Testis (tissue), 3 donors: Measurements from ENCODE around the gene ZNRF2. TPM values are rescaled to one million over a fixed set of nuclear protein-coding genes. Genes with fewer than 3 reads are reported as not detected.
"Not testable (repeated sequence)": the region's sequence is repeated elsewhere in the genome, so short reads cannot be mapped to it uniquely, and the experiment has no call there.

Experiments
- DNase-seq: peaks from one replicate; pipeline ENCODE4 v3.0.0-alpha.2; 2019
- H3K27ac ChIP-seq, 2 donors: fragments of 200-600 bp; sonication (generic); one replicate each; pipeline ENCODE4 v1.5.1; 2019
- H3K27me3 ChIP-seq: fragments of 200-600 bp; sonication (generic); one replicate; pipeline ENCODE4 v1.5.1; 2019
- H3K36me3 ChIP-seq: fragments of 200-600 bp; sonication (generic); one replicate; pipeline ENCODE4 v1.5.1; 2017; ENCODE audit warnings: low read depth; ENCODE audit errors: missing control alignments
- H3K4me1 ChIP-seq: fragments of 200-600 bp; sonication (generic); one replicate; pipeline ENCODE4 v1.5.1; 2019
- H3K4me3 ChIP-seq, 2 donors: fragments of 200-600 bp; sonication (generic); one replicate each; pipeline ENCODE4 v1.5.1; 2017 to 2019
- H3K9me3 ChIP-seq: fragments of 200-600 bp; sonication (generic); one replicate; pipeline ENCODE4 v1.5.1; 2017
- CTCF ChIP-seq, 3 experiments: fragments of 450-650 bp in 2 of 3; fragments of 200-600 bp in 1 of 3; sonication (generic) in 1 of 3; IDR thresholded peaks; one replicate each; pipeline ENCODE4 v1.5.1; 2016 to 2019; ENCODE audit warnings: antibody characterized with exemption in 3 of 3, mild to moderate bottlenecking in 2 of 3, moderate library complexity in 1 of 3
- POLR2A ChIP-seq: fragments of 450-650 bp; IDR thresholded peaks from one replicate; pipeline ENCODE4 v1.6.1; 2017; ENCODE audit warnings: antibody characterized with exemption, mild to moderate bottlenecking, moderate library complexity
- WGBS, 2 donors: methylation state at CpG; one replicate each; pipeline ENCODE4 v1.1.5; 2018; 5-methylcytosine and 5-hydroxymethylcytosine counted together
- intact Hi-C: fragments of 100-400 bp; cut with DNase I; formaldehyde crosslinking; loops from one replicate; pipeline ENCODE4 v1.15.1; 2023; ENCODE audit warnings: low total_unique reads
- polyA plus RNA-seq: library from polyadenylated mRNA; stranded (reverse); fragments of 350-450 nt; fragmentation: Illumina TruSeq; extraction: RNeasy Lipid Tissue Mini Kit (QIAGEN cat#74804); gene quantifications from one replicate; pipeline ENCODE4 v1.2.3, GENCODE V29; 2014; ENCODE audit warnings: low read depth, low replicate concordance; ENCODE audit not compliant: insufficient read depth
- total RNA-seq, 2 donors: library from RNA; depleted of rRNA; stranded (reverse); fragments of >200 nt; gene quantifications; one replicate each; pipeline ENCODE4 v1.2.3, GENCODE V29; 2016

ZNRF2 gene
- total and polyA plus RNA-seq, 3 donors from 2014 or later, result 38.4 to 65.0 (median 53.0) TPM

DNA sequence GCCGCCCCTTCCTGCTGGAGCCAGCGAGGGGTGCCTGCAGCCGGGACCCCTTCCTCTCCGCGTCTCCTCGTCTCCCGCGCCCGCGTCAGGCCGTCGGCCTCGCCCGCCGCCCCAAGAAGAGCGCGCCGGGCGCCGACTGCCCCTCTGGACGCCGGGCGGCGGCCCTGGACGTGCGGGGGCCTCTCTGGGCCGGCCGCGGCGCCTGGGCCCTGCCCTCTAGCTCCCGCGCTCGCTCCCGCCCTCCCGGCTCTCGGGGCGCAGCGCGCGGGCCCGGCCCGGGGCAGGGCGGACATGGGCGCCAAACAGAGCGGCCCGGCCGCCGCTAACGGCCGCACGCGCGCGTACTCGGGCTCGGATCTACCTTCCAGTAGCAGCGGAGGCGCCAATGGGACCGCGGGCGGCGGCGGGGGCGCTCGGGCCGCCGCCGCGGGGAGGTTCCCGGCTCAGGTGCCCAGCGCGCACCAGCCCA lies 704 bp downstream of the ZNRF2 start:
- TF ChIP-seq CTCF (IDR thresholded peaks at IDR 0.05) (no peak), POLR2A (no peak)
- intact Hi-C loops, result no loop called here
- 0% methylated on average over 2 to 39 of the region's 72 CpGs for WGBS, 2 donors
- no peaks in the 10 kb centered on the region for H3K9me3 ChIP-seq
- peak overlapping the region; percentile 95 to 97 for H3K27ac ChIP-seq
- H3K4me3 ChIP-seq, result peak overlapping the region; percentile 90 to 96
- DNase-seq, result peak; percentile 26
- no peaks in the 10 kb centered on the region for H3K36me3 ChIP-seq
- no peaks in the 10 kb centered on the region for H3K27me3 ChIP-seq
- no peaks in the 10 kb centered on the region for H3K4me1 ChIP-seq

GRCh38 chr7:30285536-30286284 lies 1.3 kb downstream of the ZNRF2 start:
- Histone ChIP-seq H3K9me3 (no peaks in the 10 kb centered on the region), H3K36me3 (no peaks in the 10 kb centered on the region), H3K4me3 (peak overlapping the region; percentile 81 to 90), H3K27ac (peak overlapping the region; percentile 81 to 97), H3K27me3 (no peaks in the 10 kb centered on the region), H3K4me1 (no peaks in the 10 kb centered on the region)
- TF ChIP-seq CTCF (IDR thresholded peaks at IDR 0.05) (no peak), POLR2A (no peak)
- DNase-seq, result peak; percentile 32
- intact Hi-C loops, result no loop called here
- WGBS, 2 donors, result 0% methylated on average over 38 to 42 of the region's 79 CpGs

DNA sequence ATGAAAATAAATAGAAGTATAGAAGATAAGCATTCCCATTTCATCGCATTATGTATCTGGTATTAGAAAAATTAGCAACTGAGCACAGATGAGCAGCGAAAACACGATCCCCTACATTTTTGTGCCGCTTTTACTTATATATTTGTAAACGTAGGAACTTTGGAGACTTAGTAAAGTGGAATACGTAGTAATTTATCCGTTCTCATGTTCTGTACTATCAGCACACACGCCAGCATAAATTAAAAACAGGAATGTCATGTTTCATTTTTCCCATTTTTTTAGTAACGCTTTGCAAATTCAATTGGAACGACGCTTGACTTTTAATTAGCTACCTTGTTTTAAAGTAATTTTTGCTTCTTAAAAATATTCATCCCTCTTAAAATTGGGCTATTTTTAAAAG lies 2.4 kb downstream of the ZNRF2 start:
- TF ChIP-seq POLR2A (no peak), CTCF (IDR thresholded peaks at IDR 0.05) (no peak)
- no peaks in the 10 kb centered on the region for H3K27me3 ChIP-seq
- H3K27ac ChIP-seq, result peak overlapping the region in 1 of 2 donors; percentile 97
- no peak for DNase-seq
- H3K4me3 ChIP-seq, result no peak overlapping the region
- WGBS, 2 donors, result 54 to 58% methylated on average over 11 of the region's 11 CpGs
- H3K4me1 ChIP-seq, result no peaks in the 10 kb centered on the region
- intact Hi-C loops, result no loop called here
- H3K9me3 ChIP-seq, result no peaks in the 10 kb centered on the region
- H3K36me3 ChIP-seq, result no peaks in the 10 kb centered on the region

DNA sequence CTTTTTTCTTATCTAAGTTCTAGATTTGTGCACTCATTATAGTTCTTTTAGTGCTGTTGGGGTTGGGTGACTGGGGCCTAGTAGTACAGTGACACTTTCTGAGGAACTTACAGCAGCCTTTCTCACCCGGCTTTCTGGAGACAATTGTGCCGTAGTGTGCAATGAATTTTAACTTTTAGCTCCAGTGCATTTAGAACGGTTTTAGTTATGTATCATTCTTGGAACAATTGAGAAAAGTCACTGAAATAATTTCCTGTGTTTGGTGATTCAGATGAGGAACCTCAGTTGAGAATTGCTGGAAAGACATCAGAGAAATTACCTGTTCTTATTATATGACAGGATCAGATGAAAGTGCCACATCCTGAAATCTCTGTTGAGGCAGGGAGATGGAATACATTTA lies 3.2 kb downstream of the ZNRF2 start:
- intact Hi-C loops, H3K27me3 ChIP-seq, H3K27ac ChIP-seq, H3K36me3 ChIP-seq, H3K4me1 ChIP-seq, H3K4me3 ChIP-seq, DNase-seq, H3K9me3 ChIP-seq: not testable (repeated sequence)
- WGBS, 2 donors, result 43 to 48% methylated on average over 3 of the region's 3 CpGs

GRCh38 chr7:30289634-30290033 lies 5.2 kb downstream of the ZNRF2 start:
- DNase-seq, intact Hi-C loops, H3K27ac ChIP-seq, H3K36me3 ChIP-seq, H3K27me3 ChIP-seq, H3K4me1 ChIP-seq, H3K4me3 ChIP-seq, H3K9me3 ChIP-seq: not testable (repeated sequence)
- 76 to 84% methylated on average over 2 of the region's 2 CpGs for WGBS, 2 donors

GRCh38 chr7:30290317-30290716 lies 5.9 kb downstream of the ZNRF2 start:
- H3K9me3 ChIP-seq, H3K36me3 ChIP-seq, H3K4me3 ChIP-seq, H3K27me3 ChIP-seq, intact Hi-C loops, DNase-seq, H3K27ac ChIP-seq, H3K4me1 ChIP-seq: not testable (repeated sequence)
- 68 to 70% methylated on average over 3 of the region's 3 CpGs for WGBS, 2 donors

- DNase-seq, intact Hi-C loops, H3K9me3 ChIP-seq, H3K36me3 ChIP-seq, H3K4me3 ChIP-seq, H3K27ac ChIP-seq, H3K27me3 ChIP-seq, H3K4me1 ChIP-seq: not testable (repeated sequence)
- WGBS, 2 donors, result 96% methylated on average over 3 of the region's 3 CpGs
Observed at GRCh38 chr7:30292416-30293038, 8.1 kb downstream of the ZNRF2 start.

GRCh38 chr7:30296304-30296703 lies 11.9 kb downstream of the ZNRF2 start:
- H3K4me3 ChIP-seq, H3K27me3 ChIP-seq, H3K36me3 ChIP-seq, H3K9me3 ChIP-seq, DNase-seq, intact Hi-C loops, H3K4me1 ChIP-seq, H3K27ac ChIP-seq: not testable (repeated sequence)
- whole genome bisulfite sequencing, 2 donors, result 65 to 71% methylated on average over 2 of the region's 2 CpGs

DNA sequence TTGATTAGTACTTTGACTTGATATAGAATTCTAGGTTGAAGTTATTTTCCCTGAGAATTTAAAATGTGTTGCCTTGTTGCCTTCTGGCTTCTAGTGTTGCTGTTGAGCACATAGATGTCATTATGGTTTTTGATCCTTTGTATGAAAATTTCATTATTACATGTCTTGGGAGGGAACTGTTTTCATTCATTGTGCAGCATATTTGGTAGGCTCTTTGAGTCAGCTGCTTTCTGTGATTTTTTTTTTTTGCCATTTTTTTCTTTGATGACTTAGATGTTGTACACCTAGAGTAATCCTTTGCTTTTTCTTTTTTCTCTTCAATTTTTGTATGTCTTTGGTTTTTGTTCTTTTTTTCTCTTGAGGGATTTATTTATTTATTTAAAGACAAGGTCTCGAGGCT lies 13.1 kb downstream of the ZNRF2 start:
- H3K27me3 ChIP-seq, H3K9me3 ChIP-seq, H3K36me3 ChIP-seq, intact Hi-C loops, H3K4me3 ChIP-seq, H3K27ac ChIP-seq, DNase-seq, H3K4me1 ChIP-seq: not testable (repeated sequence)
- WGBS, 2 donors, result 89 to 96% methylated on average over 1 of the region's 1 CpG
